Astrocyte (in vitro differentiated cells and primary cell): Measurements from ENCODE around the gene FMN1. TPM values are rescaled to one million over a fixed set of nuclear protein-coding genes. Genes with fewer than 3 reads are reported as not detected.

Experiments used
- DNase-seq: peaks from one replicate; pipeline ENCODE4 v3.0.0-alpha.2; 2010; ENCODE audit warnings: low read depth
- FAIRE-seq: peaks from 2 replicates; lab custom pipeline; 2011; peaks lifted over from hg19 to GRCh38; lab: Jason Lieb, UNC
- H2AFZ ChIP-seq: 2 replicates; pipeline ENCODE4 v1.6.0; 2012; ENCODE audit warnings: low read depth, low read length, inconsistent platforms
- H3K27ac ChIP-seq: 2 replicates; pipeline ENCODE4 v1.5.1; 2011; ENCODE audit warnings: low read depth, low read length, inconsistent platforms
- H3K27me3 ChIP-seq: 2 replicates; pipeline ENCODE4 v1.6.0; 2011; ENCODE audit warnings: low read length, inconsistent platforms; ENCODE audit not compliant: insufficient read depth
- H3K36me3 ChIP-seq: 2 replicates; pipeline ENCODE4 v1.5.1; 2011; ENCODE audit warnings: low read length, inconsistent platforms; ENCODE audit not compliant: insufficient read depth
- H3K4me1 ChIP-seq: 2 replicates; pipeline ENCODE4 v1.5.1; 2011; ENCODE audit warnings: low read length, inconsistent platforms; ENCODE audit not compliant: insufficient read depth
- H3K4me2 ChIP-seq: 2 replicates; pipeline ENCODE4 v1.6.0; 2012; ENCODE audit warnings: low read length, inconsistent platforms
- H3K4me3 ChIP-seq: 2 replicates; pipeline ENCODE4 v1.5.1; 2011; ENCODE audit warnings: low read depth, mild to moderate bottlenecking, low read length, inconsistent platforms; ENCODE audit not compliant: insufficient read depth
- H3K79me2 ChIP-seq: 2 replicates; pipeline ENCODE4 v1.6.0; 2012; ENCODE audit warnings: mild to moderate bottlenecking, low read length, inconsistent platforms; ENCODE audit not compliant: insufficient read depth
- H3K9ac ChIP-seq: 2 replicates; pipeline ENCODE4 v1.6.0; 2012; ENCODE audit warnings: mild to moderate bottlenecking, low read length, inconsistent platforms
- H3K9me3 ChIP-seq: 2 replicates; pipeline ENCODE4 v1.5.1; 2012; ENCODE audit warnings: low read depth, mild to moderate bottlenecking, low read length, inconsistent platforms; ENCODE audit not compliant: insufficient read depth
- H4K20me1 ChIP-seq: 2 replicates; pipeline ENCODE4 v1.6.0; 2012; ENCODE audit warnings: low read length, inconsistent platforms; ENCODE audit not compliant: insufficient read depth
- H3K27ac Mint-ChIP-seq: one replicate; pipeline ENCODE4 v1.8.0; 2021; ENCODE audit warnings: mild to moderate bottlenecking, mixed read lengths; ENCODE audit not compliant: unreplicated experiment
- H3K27me3 Mint-ChIP-seq: one replicate; pipeline ENCODE4 v1.8.0; 2021; ENCODE audit warnings: low read depth, mixed read lengths; ENCODE audit not compliant: unreplicated experiment
- H3K36me3 Mint-ChIP-seq: one replicate; pipeline ENCODE4 v1.8.0; 2021; ENCODE audit warnings: low read depth, mixed read lengths; ENCODE audit not compliant: unreplicated experiment
- H3K4me1 Mint-ChIP-seq: one replicate; pipeline ENCODE4 v1.8.0; 2021; ENCODE audit warnings: low read depth, mixed read lengths; ENCODE audit not compliant: unreplicated experiment
- H3K4me3 Mint-ChIP-seq: one replicate; pipeline ENCODE4 v1.8.0; 2021; ENCODE audit warnings: mild to moderate bottlenecking, moderate library complexity, mixed read lengths; ENCODE audit not compliant: unreplicated experiment
- H3K9me3 Mint-ChIP-seq: one replicate; pipeline ENCODE4 v1.8.0; 2021; ENCODE audit warnings: mild to moderate bottlenecking, mixed read lengths; ENCODE audit not compliant: unreplicated experiment
- EZH2 ChIP-seq: IDR thresholded peaks from 2 replicates; pipeline ENCODE4 v1.6.1; 2012; ENCODE audit warnings: mild to moderate bottlenecking, low read length, inconsistent platforms; ENCODE audit not compliant: insufficient read depth
- total RNA-seq: library from RNA; stranded (reverse); gene quantifications from 2 replicates; pipeline ENCODE4 v1.2.1, GENCODE V29; 2021
- TF ChIP-seq, protein P1 (sequence below): IDR thresholded peaks from 2 replicates; pipeline ENCODE4 v1.5.1; 2011; ENCODE audit warnings: low read depth, mild to moderate bottlenecking, inconsistent platforms, low read length, moderate library complexity; ENCODE audit not compliant: insufficient read depth

The FMN1 gene
- total RNA-seq, 1 donor from 2014 or later = 5.3 TPM

DNA sequence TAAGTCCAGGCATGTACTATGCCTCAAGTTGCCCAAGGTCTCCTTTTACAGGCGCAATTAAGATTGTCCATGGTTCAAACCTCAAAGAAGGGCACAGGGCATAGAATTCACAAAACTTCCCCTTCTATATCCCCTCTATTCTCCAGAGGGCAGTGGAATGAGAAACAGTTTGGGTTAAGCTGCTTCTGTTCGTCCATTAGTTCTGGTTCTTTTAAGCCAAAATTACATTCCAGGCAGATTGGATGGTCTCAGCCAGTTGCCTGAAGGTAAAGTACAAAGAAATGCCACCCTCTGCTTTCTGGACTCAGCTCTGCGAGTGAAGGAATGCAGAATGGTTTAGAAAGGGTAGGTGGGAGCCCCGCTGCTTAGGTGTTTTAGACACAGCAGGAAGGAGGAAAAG, 276.0 kb downstream of the FMN1 start:
- Histone ChIP-seq H2AFZ (no peak overlapping the region), H3K4me3 (no peak overlapping the region), H4K20me1 (no peaks in the 10 kb centered on the region), H3K27ac (no peak overlapping the region), H3K79me2 (no peaks in the 10 kb centered on the region), H3K4me1 (peaks cover 13% of the 10 kb centered on the region), H3K36me3 (no peaks in the 10 kb centered on the region), H3K9me3 (no peaks in the 10 kb centered on the region), H3K9ac (no peak overlapping the region), H3K4me2 (no peak overlapping the region), H3K27me3 (no peaks in the 10 kb centered on the region)
- FAIRE-seq (no peak), DNase-seq (no peak)
- peaks cover 4% of the 10 kb centered on the region for H3K4me1 Mint-ChIP-seq
- H3K27ac Mint-ChIP-seq = no peak overlapping the region
- H3K4me3 Mint-ChIP-seq = no peak overlapping the region
- H3K27me3 Mint-ChIP-seq = no peaks in the 10 kb centered on the region
- peaks cover 2% of the 10 kb centered on the region for H3K36me3 Mint-ChIP-seq
- TF ChIP-seq EZH2 = no peak
- TF ChIP-seq, protein P1, sequence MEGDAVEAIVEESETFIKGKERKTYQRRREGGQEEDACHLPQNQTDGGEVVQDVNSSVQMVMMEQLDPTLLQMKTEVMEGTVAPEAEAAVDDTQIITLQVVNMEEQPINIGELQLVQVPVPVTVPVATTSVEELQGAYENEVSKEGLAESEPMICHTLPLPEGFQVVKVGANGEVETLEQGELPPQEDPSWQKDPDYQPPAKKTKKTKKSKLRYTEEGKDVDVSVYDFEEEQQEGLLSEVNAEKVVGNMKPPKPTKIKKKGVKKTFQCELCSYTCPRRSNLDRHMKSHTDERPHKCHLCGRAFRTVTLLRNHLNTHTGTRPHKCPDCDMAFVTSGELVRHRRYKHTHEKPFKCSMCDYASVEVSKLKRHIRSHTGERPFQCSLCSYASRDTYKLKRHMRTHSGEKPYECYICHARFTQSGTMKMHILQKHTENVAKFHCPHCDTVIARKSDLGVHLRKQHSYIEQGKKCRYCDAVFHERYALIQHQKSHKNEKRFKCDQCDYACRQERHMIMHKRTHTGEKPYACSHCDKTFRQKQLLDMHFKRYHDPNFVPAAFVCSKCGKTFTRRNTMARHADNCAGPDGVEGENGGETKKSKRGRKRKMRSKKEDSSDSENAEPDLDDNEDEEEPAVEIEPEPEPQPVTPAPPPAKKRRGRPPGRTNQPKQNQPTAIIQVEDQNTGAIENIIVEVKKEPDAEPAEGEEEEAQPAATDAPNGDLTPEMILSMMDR = no peak
- no peaks in the 10 kb centered on the region for H3K9me3 Mint-ChIP-seq

DNA sequence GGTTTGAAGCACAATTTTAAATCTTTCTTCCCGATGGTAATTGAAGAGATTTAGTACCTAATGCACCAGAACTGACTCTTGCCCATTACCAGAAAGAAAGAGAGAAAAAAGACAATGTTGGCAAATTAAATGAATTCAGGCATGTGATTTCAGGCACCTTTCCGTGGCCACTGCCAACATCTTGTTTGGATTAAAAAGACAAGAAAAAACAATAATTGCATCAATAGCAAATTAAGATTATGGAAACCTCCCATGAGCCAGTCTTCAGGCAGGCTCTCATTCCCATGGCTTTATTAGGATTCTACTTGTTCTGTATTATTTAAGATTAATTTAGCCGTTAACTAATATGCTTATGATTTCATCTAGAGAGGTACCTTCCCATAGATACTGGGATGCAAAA, 283.7 kb downstream of the FMN1 start:
- Histone ChIP-seq H4K20me1 (no peaks in the 10 kb centered on the region), H2AFZ (no peak overlapping the region), H3K79me2 (no peaks in the 10 kb centered on the region), H3K9ac (no peak overlapping the region), H3K9me3 (no peaks in the 10 kb centered on the region), H3K27me3 (no peaks in the 10 kb centered on the region), H3K36me3 (no peaks in the 10 kb centered on the region), H3K4me2 (no peak overlapping the region), H3K27ac (no peak overlapping the region), H3K4me3 (no peak overlapping the region), H3K4me1 (peaks cover 13% of the 10 kb centered on the region)
- peaks cover 4% of the 10 kb centered on the region for H3K9me3 Mint-ChIP-seq
- H3K4me1 Mint-ChIP-seq = peaks cover 29% of the 10 kb centered on the region
- H3K4me3 Mint-ChIP-seq = no peak overlapping the region
- FAIRE-seq = no peak
- no peaks in the 10 kb centered on the region for H3K27me3 Mint-ChIP-seq
- no peak for TF ChIP-seq EZH2
- TF ChIP-seq, protein P1 = no peak
- H3K36me3 Mint-ChIP-seq = peaks cover 2% of the 10 kb centered on the region
- no peak for DNase-seq
- peak overlapping the region; percentile 21 for H3K27ac Mint-ChIP-seq

DNA sequence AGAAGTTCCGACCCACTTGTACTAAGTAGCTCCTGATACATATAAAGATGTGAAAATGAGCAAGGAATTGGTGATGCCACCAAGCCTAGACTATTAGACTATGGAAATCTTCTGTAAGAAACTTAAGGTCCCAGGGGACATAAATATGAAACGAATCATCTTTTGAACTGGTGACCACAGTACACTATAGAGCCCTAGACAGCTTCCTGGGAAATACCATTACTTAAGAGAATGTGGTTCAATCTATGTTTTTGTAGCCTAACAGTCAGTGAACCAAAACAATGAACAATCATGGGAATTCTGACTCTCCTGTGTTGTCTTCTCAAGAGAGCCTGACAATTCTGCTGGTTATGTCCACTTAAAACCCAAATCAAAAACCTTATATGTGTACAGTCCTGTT, 285.1 kb downstream of the FMN1 start:
- peak overlapping the region; percentile 20 for H3K9ac ChIP-seq
- no peak overlapping the region for H3K4me3 ChIP-seq
- Mint-ChIP-seq H3K9me3 (peaks cover 4% of the 10 kb centered on the region), H3K27ac (peak overlapping the region; percentile 75), H3K27me3 (no peaks in the 10 kb centered on the region), H3K4me1 (peaks cover 29% of the 10 kb centered on the region), H3K36me3 (peaks cover 2% of the 10 kb centered on the region), H3K4me3 (no peak overlapping the region)
- no peaks in the 10 kb centered on the region for H3K27me3 ChIP-seq
- DNase-seq (peak; percentile 44), FAIRE-seq (peak; percentile 84)
- no peaks in the 10 kb centered on the region for H3K9me3 ChIP-seq
- H3K4me1 ChIP-seq = peaks cover 13% of the 10 kb centered on the region
- H3K27ac ChIP-seq = peak overlapping the region; percentile 74
- no peaks in the 10 kb centered on the region for H3K36me3 ChIP-seq
- TF ChIP-seq, protein P1 = no peak
- TF ChIP-seq EZH2 = no peak
- H4K20me1 ChIP-seq = no peaks in the 10 kb centered on the region
- H3K4me2 ChIP-seq = peak overlapping the region; percentile 21
- H3K79me2 ChIP-seq = no peaks in the 10 kb centered on the region
- H2AFZ ChIP-seq = no peak overlapping the region
